ENCODE measurements around the gene GCSAM.

The GCSAM gene

DNA sequence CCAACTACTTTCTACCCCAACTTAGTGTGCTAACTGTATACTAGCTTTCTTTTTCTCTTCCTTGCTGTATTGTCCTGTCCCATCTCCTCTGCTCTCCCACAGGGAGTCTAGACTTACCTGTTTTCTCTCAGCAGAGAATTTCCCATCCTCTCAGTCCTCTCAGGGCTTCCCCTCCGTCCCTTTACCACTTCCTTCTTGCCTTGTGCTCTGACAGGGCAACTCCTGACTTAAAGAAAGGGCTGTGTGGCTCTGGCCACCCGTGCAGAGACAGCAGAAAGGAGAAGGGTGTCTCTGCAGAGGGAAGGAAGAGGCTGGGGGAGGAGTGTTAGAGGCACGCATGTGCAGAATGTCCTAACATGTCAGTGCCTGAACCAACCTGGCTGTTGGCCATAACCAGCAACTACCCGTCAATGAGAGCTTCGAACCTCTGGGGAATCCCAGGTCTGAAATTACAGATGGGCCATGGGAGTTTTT, at the start of gene GCSAM:
TSS of gene GCSAM (minus strand) at position 274 of the 474 bp plus-strand sequence. CDS start at position 146, 128 bp downstream.
- DNase-seq: no peak

- no peak for DNase-seq
These were observed 42.6 kb upstream of the GCSAM start for GRCh38 chr3:112175646-112176045.

DNA sequence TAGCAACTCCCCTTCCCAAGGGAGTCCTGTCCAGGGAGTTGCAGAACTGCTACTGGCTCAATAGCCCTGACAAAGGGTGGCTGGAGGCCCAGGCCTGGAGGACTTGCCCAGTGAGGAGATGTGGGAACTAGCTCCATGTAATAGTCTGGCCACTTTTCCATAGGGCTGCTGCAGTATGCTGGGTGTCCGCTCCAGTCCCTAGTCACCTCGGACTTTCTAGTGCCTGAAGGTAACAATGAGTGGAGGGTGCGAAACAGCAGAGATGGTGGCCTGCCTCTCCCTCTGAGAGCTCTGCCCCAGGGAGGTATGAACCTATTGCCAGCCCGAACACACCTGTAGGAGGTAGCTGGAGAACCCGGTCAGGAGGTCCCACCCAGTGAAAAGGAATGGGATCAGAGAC, 42.0 kb upstream of the GCSAM start:
- no peak for DNase-seq

DNA sequence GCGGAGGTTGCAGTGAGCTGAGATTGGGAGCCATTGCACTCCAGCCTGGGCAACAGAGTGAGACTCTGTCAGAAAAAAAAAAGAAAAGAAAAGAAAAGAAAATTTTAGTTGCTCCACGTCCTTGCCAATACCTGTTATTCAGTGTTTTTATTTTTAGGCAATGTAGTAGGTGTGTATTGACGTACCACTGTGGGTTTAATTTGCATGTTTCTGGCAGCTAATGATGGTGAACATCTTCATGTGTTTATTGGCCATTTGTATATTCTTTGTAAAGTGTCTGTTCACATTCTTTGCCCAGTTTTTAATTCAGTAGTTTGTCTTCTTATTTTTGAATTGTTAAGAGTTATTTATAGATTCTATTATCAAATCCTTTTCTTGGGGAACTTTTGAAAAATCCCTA, 38.1 kb upstream of the GCSAM start:
- DNase-seq: no peak

DNA sequence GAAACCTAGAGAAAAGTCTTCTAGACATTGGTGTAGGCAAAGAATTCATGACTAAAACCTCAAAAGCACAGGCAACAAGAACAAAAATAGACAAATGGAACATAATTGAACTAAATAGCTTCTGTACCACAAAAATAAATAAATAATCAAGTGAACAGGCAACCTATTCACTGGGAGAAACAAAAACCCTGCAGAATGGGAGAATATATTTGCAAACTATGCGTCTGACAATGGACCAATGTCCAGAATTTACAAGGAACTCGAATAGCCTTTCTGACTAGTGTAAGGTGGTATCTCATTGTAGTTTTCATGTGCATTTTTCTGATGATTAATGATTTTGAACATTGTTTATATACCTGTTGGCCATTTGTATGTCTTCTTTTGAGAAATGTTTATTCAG, 37.0 kb upstream of the GCSAM start:
- DNase-seq: no peak

DNA sequence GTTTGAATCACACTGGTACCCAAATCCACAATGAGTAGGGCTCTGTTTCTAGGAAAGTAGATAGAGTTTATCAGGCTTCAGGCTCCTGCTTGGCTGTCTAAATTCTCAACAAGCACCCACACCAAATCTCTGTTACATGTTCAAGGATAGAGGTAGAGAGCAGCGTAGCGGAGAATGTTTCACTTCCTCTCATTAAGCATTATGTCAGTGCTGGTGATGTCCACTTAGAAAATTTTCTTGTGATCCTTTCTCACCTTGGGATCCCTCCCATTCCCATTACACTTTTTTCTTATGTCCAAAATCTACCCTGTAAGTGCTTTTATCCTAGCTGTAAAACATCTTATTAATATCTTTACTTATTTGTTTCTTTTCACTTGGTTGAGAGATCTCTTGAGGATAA, 34.7 kb upstream of the GCSAM start:
- DNase-seq: no peak

DNA sequence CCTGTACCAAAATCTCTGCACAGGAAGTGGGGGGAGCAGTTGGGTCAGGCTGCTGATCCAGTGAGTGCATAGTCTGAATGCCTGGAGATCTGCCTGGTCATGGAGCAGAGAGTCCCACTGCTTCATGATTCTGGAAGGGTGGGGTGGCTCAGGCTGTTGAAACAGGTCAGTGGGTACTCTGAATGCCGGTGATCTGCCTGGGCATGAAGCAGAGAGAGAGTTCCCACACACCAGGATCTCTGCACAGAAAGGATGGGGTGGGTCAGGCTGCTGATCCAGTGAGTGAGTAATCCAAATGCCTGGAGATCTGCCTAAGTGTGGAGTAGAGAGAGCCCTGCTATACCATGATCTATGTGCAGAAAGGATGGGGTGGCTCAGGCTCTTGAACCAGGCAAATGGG, 16.1 kb upstream of the GCSAM start:
- DNase-seq: no peak

DNA sequence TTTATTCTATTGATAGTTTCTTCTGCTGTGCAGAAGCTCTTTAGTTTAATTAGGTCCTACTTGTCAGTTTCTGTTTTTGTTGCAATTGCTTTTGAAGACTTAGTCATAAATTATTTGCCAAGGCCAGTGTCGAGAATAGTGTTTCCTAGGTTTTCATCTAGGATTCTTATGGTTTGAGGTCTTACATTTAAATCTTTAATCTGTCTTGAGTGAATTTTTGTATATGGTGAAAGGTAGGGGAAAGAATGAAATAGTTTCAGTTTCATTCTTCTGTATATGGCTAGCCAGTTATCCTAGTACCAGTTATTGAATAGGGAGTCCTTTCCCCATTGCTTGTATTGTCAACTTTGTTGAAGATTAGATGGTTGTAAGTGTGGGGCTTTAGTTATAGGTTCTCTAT, 10.6 kb upstream of the GCSAM start:
- no peak for DNase-seq

DNA sequence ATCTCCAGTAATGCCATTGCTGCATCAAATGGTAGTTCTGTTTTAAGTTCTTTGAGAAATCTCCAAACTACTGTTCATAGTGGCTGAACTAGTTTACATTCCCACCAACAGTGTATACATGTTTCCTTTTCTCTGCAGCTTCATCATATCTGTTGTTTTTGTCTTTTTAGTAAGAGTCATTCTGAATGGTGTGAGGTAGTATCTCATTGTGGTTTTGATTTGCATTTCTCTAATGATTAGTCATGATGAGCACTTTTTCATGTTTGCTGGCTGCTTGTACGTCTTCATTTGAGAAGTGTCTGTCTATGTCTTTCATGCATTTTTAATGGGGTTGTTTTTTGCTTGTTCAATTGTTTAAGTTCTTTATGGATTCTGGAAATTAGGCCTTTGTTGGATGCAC, 10.2 kb upstream of the GCSAM start:
- no peak for DNase-seq

GRCh38 chr3:112141293-112141692, 8.2 kb upstream of the GCSAM start:
- no peak for DNase-seq

- DNase-seq: no peak
These were observed 7.5 kb upstream of the GCSAM start for GRCh38 chr3:112140584-112140983.

GRCh38 chr3:112138219-112138969, 5.3 kb upstream of the GCSAM start:
- no peak for DNase-seq

- DNase-seq: no peak
These were observed 4.7 kb upstream of the GCSAM start for GRCh38 chr3:112137781-112138180.

DNA sequence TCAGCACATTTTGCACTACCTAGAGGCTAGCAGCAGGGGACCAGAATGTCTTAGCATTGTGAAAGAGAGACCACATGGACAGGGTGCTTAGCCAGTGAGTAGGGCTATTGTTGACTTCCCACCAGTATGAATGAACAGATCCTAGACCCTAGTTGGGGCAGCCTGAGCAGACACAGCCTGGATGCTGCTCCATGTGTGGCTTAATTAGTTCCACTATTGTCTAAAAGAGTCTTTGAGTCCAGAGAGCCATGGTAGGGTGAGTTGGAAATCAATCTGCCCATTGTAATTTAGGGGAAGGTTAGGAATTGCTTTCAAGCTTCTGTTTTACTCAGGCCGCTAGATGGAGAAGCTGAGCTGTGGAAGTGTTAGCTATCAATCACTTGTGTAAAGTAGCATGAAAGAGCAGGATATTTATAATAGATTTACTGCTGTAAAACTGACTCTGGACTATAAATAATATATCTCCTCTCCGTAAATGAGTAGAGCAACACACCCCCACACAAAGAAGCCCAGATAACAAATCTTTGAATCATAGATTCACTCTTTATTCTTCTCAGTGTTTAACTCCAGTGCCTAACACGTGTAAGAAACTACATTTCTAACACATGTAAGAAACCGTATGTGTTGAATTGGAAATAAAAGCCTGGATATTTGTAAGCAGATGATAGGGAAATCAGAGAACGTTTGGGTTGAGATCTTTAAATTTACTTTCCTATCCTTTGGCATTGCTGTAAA, 4.1 kb upstream of the GCSAM start:
- peak; percentile 5 for DNase-seq

DNA sequence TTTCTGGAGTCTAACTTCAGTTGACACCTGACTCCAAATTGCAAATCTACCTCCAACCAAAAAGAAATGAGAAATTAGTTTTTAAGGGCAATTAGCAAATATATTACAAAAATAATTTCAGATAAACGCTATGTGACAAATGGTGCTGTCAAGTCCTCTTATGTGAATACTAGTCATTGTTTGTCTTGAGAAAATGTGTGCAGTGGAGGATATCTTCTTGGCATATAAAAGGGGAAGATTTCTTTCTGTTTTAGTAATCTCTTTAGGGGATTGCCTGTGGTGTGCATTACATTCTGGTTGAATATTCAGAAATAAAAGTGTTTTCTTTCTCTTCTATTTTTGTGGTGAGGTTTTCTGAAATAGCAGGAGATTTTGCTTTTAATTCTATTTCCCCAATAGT, 3.0 kb upstream of the GCSAM start:
- no peak for DNase-seq

DNA sequence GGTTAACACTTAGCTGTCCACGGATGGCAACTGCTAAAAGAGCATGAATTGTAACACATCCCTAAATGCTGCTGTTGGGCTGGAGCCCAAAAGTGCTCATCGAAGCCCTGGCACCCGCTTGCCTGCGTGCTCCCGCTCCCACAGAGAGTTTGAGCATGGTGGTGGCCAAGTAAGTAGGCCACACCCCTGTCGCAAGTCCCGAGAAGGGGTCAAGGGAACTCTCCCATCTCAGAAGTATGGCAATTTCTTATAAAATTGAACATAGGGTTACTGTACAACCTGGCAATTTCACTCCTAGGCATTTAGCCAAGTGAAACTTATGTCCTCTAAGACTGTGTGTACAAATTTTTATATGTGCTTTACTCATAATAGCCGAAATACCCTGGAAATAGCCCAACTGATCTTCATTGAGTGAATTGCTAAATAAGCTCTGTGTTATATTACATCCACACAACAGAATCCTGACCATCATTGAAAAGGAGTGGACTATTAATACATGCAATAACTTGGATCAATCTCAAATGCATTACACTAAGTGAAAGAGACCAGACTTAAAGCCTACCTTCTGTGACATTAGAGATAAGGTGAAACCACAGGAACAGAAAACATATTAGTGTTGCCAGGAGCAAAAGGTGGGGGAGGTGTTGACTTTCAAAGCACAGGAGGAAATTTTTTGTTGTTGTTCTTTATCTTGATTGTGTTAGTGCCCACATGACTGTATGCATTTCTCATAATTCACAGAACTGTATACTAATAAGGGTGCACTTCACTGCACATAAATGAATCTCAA, 1.5 kb upstream of the GCSAM start:
- DNase-seq: no peak

DNA sequence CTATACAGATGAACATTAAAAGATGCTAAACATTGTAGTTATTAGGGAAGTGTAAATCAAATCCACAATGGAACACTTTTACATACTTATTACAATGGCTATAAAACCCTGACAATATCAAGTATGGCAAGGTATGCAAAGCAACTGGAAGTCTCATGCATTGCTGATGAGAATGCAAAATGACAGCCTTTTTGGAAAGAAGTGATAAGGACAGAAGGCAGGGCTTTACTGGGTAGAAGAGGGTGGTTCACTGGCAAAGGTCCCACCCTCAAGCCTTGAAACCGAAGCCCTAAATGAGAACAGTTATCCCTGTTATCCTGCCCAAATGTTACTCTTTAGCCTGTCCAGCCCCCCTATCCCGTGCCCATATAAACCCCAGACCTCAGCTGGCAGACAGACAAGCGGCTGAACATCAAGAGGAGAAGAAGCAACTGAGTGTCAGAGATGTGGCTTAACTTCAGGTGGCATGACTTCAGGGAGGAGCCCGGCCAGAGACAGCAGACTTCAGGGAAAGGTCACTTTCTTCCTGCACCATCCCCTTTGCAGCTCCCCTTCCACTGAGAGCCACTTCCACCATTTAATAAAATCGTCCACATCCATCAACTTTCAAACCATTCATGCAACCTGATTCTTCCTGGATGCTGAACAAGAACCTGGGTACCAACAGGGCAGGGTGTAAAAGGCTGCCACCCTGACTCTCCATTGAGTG, 732 bp upstream of the GCSAM start:
- no peak for DNase-seq

DNA sequence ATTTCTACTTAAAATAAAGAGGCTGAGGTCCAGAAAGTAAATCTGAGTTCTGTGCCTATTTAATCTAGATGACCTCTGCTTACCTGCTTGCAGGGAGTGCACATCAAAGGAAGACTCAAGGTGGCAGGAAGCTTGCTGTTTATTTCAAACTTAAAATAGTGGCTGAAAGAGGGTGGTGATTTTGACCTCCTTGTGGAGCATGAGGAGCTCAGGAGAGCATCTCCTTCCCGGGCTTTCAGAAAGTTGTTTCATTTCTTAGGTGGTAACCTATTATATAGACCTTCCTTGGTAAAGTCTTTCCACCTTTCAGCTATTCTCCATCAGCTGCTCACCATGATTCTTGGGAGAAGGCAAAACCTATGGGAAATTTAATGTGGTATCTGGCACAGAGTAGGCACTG, 494 bp downstream of the GCSAM start:
- DNase-seq: no peak

GRCh38 chr3:112132088-112132487, 960 bp downstream of the GCSAM start:
- DNase-seq: no peak

DNA sequence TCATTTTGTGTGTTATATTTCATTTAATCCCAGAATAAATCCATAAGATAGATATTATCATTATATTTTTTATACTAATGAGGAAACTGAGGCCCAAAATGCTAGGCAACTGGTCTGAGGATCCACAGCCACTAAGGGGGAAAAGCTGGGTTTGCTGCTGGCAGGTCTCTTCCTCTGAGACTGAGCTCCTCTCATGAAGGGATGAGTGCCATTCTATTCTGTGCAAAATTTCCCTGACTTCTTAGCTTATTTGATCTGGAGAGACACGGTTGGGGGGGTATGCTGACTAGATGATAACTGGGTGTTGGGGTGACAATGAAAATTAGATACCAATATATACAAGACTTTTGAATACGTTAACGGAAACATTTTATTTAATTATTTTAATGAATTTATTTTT, 1.9 kb downstream of the GCSAM start:
- no peak for DNase-seq

DNA sequence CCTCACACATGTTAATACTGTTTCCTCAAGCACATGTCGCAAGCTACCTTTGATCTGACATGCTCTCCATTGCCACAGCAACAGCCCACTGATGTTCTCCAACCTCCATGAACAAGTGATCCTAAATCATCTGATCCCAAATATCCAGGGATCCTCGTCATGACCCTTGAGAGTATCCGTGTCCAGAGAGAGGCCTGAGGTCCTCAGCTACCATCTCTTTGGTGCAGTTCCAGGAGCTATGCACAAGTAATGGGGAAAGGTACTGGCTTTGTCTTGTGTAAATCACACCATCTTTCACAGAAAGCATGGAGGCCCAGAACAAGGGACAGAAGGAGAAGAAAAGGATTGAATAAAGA, 2.4 kb downstream of the GCSAM start:
- DNase-seq: no peak

- no peak for DNase-seq
These were observed 3.0 kb downstream of the GCSAM start for GRCh38 chr3:112129925-112130637.

Data from NK-92 treated with Interleukin-12 subunit alpha and Interleukin-12 subunit beta, amount 100 ng/mL, for 24 hours (cell line).